H1 (cell line): ENCODE results near the gene CBLB.

Experiments
- CEBPB ChIP-seq: IDR thresholded peaks from 2 replicates; pipeline ENCODE4 v1.6.1; 2012; ENCODE audit warnings: low read depth, low read length
- CTCF ChIP-seq, 3 experiments: IDR thresholded peaks; 1 replicate in 2 of 3; 2 replicates in 1 of 3; pipeline versions ENCODE4 v1.5.1 to v1.6.1; 2011; ENCODE audit warnings: low read length in 3 of 3, mild to moderate bottlenecking in 3 of 3, inconsistent platforms in 2 of 3, low read depth in 1 of 3, moderate library complexity in 1 of 3; ENCODE audit not compliant: insufficient read depth in 1 of 3; ENCODE audit errors: control extremely low read depth in 1 of 3
- E2F6 ChIP-seq: IDR thresholded peaks from 2 replicates; pipeline ENCODE4 v1.6.1; 2012; ENCODE audit warnings: inconsistent platforms
- EP300 ChIP-seq, 2 experiments: IDR thresholded peaks; 1 replicate in 1 of 2; 2 replicates in 1 of 2; pipeline ENCODE4 v1.6.1; 2011 to 2012; ENCODE audit warnings: low read depth in 2 of 2, low read length in 2 of 2, mild to moderate bottlenecking in 2 of 2, borderline replicate concordance in 1 of 2, inconsistent platforms in 1 of 2, moderate library complexity in 1 of 2
- EZH2 ChIP-seq: fragments of 200-600 bp; sonication (generic); IDR thresholded peaks from 2 replicates; pipeline ENCODE4 v1.7.1; 2012; ENCODE audit warnings: low read depth, mild to moderate bottlenecking, moderate library complexity, low read length, inconsistent platforms; ENCODE audit not compliant: severe bottlenecking
- KDM1A ChIP-seq: fragments of 200-600, 300-600 bp; sonication (generic); IDR thresholded peaks from 2 replicates; pipeline ENCODE4 v1.7.1; 2016; ENCODE audit warnings: mild to moderate bottlenecking, low read length, borderline replicate concordance
- MAFK ChIP-seq: IDR thresholded peaks from 2 replicates; pipeline ENCODE4 v1.6.1; 2012; ENCODE audit warnings: low read depth, mild to moderate bottlenecking, improper control_type of control experiment, low read length
- POLR2A ChIP-seq, 2 experiments: IDR thresholded peaks; 1 replicate in 1 of 2; 2 replicates in 1 of 2; pipeline ENCODE4 v1.6.1; 2011; ENCODE audit warnings: low read depth in 2 of 2, low read length in 2 of 2, mild to moderate bottlenecking in 2 of 2; ENCODE audit errors: control extremely low read depth in 1 of 2
- RBBP5 ChIP-seq: IDR thresholded peaks from 2 replicates; pipeline ENCODE4 v1.7.1; 2012; ENCODE audit warnings: low read depth, mild to moderate bottlenecking, inconsistent platforms, low read length, moderate library complexity, borderline replicate concordance
- SP2 ChIP-seq: IDR thresholded peaks from 2 replicates; pipeline ENCODE4 v1.6.1; 2012; ENCODE audit warnings: mild to moderate bottlenecking, low read length, inconsistent platforms

DNA sequence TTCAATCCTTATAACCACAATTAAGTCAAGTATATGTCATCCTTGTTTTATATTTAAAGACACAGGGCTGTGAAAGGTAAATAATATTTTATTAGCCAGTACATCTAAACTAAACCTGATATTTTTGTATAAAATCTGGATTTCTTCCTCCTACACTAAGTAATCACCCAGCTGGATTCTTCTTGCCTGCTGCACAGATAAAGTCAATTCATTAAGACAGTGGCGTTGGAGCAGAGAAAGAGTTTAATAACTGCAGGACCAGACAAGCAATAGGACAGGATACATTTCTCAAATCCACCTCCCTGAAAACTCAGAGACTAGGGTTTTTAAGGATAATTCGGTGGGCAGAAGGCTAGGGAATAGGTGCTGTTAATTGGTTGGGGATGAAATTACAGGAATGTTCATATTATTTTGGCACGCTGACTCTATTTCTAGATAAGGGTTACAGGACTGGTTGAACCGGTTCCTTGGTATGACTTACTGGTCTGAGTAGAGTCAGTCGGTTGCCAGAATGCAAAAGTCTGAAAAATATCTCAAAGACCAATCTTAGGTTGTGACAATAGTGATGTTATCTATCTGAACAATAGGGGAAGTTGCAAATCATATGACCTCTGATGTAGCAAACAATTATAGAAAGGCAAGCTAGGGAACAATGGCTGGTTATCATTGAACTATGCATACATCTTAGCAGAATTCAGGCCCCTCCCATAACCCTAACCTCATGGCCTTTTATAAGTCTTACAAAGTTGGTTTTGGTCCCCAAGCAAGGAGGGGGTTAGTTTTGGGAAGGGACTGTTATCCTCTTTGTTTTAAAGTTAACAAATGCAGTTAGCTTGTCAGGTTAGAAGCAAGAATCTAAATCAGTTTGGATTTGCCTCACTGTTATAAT, 257.3 kb downstream of the CBLB start:
- TF ChIP-seq CEBPB (no peak), SP2 (no peak), MAFK (no peak), CTCF (IDR thresholded peaks at IDR 0.05; ENCODE audit: control extremely low read depth in 1 of 3, insufficient read depth in 1 of 3, low read depth in 1 of 3, low read length in 3 of 3) (no peak), RBBP5 (no peak), KDM1A (no peak), EZH2 (no peak), POLR2A (IDR thresholded peaks at IDR 0.05; ENCODE audit: control extremely low read depth in 1 of 2, low read depth in 2 of 2, low read length in 2 of 2) (no peak), EP300 (IDR thresholded peaks at IDR 0.05; ENCODE audit: borderline replicate concordance in 1 of 2, low read depth in 2 of 2, low read length in 2 of 2) (no peak), E2F6 (no peak)
